ENCODE results near the gene INO80D.
"Not testable (repeated sequence)": the region's sequence is repeated elsewhere in the genome, so short reads cannot be mapped to it uniquely, and the experiment has no call there.

Gene INO80D

GRCh38 chr2:205984381-205984780 lies 101.6 kb downstream of the INO80D start:
- TF ChIP-seq CTCF (IDR thresholded peaks at IDR 0.05; ENCODE audit: low read depth, low read length): no peak
- DNase-seq (ENCODE audit: extremely low read depth, low read depth): no peak

GRCh38 chr2:205982776-205983327 lies 103.1 kb downstream of the INO80D start:
- no peak for DNase-seq (ENCODE audit: extremely low read depth, low read depth)
- no peak for TF ChIP-seq CTCF (IDR thresholded peaks at IDR 0.05; ENCODE audit: low read depth, low read length)

- not testable (repeated sequence) for DNase-seq (ENCODE audit: extremely low read depth, low read depth)
Observed at GRCh38 chr2:205978728-205979127, 107.2 kb downstream of the INO80D start.

GRCh38 chr2:205977699-205978098 lies 108.3 kb downstream of the INO80D start:
- DNase-seq (ENCODE audit: extremely low read depth, low read depth): not testable (repeated sequence)

- DNase-seq (ENCODE audit: extremely low read depth, low read depth): not testable (repeated sequence)
Observed at GRCh38 chr2:205976934-205977659, 108.9 kb downstream of the INO80D start.

- no peak for DNase-seq (ENCODE audit: extremely low read depth, low read depth)
- no peak for TF ChIP-seq CTCF (IDR thresholded peaks at IDR 0.05; ENCODE audit: low read depth, low read length)
Observed at GRCh38 chr2:205976120-205976814, 109.7 kb downstream of the INO80D start.

- DNase-seq (ENCODE audit: extremely low read depth, low read depth): no peak
- no peak for TF ChIP-seq CTCF (IDR thresholded peaks at IDR 0.05; ENCODE audit: low read depth, low read length)
Observed at GRCh38 chr2:205975082-205975949, 110.7 kb downstream of the INO80D start.

GRCh38 chr2:205972113-205972512 lies 113.9 kb downstream of the INO80D start:
- TF ChIP-seq CTCF (IDR thresholded peaks at IDR 0.05; ENCODE audit: low read depth, low read length): no peak
- DNase-seq (ENCODE audit: extremely low read depth, low read depth): no peak

All from AG09319 (cell line).